HG03442 (cell line): ENCODE measurements around the gene PNPO.
"Not testable (repeated sequence)": the region's sequence is repeated elsewhere in the genome, so short reads cannot be mapped to it uniquely, and the experiment has no call there.

Experiments
- ATAC-seq: cut with Tn5 transposase; IDR thresholded peaks from one replicate; pipeline ENCODE4 v1.9.1; 2021; ENCODE audit warnings: mild to moderate bottlenecking, moderate library complexity; ENCODE audit not compliant: unreplicated experiment

Gene PNPO

DNA sequence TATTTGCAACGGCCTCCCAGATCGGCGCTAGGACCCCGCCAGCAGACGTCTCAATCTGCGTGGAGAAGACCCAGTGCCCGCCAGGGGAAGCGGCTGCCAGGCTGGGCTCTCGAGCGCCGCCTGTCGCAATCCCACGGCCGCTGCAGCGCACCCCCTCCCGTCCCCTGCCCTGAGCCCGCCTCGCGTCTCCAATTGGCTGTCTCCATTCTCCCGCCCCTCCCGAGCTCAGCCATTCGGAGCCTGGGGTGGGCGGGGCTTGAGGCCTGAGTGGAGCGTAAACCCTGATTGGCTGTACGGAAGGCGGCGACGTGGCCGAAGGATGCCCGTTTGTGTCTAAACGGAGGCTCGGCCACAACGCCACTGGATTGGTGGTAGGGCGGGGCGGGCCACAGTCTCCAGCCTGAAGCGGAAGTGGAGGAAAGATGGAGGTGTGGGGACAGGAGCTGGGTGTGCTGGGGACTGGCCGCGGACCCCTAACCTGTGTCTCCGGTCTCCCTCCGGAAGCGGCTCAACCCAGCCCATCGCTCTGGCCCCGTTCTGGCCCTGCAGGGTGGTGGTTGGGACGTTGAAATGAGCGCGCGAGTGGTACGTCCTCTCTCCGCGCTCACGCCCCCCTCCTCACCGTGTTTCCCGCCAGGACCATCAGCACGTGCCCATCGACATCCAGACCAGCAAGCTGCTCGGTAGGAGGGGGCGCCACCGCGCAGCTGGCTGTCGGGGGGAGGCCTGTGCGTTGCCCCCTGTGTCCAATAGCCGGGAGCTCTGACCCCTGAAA is 29.5 kb downstream of the PNPO start, which contains the start of gene CDK5RAP3:
Gene CDK5RAP3 (plus strand): TSS at position 389 of the 775 bp plus-strand sequence. CDS start 34 bp downstream, at position 423.
- ATAC-seq: peak; percentile 95

DNA sequence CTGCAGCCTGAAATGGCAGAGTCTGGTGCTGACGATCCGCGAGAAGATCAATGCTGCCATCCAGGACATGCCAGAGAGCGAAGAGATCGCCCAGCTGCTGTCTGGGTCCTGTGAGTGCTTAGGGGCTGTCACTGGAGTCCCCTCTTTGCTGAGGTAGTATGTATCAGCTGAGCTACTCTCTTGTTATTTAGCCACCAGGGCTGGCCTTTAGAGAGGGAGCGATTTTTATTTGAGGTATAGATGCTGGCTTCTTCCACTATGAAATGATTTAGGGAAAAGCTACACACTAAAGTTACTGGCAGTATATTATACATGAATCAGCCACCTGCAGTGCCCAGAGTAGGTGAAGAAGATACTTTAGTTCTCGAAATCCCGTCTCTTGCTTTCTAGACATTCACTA is 32.2 kb downstream of the PNPO start:
- no peak for ATAC-seq

DNA sequence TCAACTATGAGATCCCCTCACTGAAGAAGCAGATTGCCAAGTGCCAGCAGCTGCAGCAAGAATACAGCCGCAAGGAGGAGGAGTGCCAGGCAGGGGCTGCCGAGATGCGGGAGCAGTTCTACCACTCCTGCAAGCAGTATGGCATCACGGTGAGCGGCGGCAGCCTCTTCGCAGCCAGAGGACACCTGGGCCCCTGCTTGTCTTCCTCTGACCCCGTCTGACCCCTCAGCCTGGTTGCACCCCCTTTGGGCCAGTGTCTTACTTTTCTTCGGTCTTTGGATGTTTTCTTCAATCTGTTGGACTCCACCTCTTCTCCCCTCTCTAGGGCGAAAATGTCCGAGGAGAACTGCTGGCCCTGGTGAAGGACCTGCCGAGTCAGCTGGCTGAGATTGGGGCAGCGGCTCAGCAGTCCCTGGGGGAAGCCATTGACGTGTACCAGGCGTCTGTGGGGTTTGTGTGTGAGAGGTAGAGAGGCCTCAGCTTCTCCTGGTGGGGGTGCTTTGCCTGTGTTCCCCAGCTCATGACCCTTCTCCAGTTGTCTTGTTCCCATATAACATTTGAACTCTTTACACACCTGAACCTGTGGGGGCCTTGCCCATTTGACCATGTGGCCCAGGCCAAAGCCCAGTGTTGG is 33.9 kb downstream of the PNPO start:
- no peak for ATAC-seq

DNA sequence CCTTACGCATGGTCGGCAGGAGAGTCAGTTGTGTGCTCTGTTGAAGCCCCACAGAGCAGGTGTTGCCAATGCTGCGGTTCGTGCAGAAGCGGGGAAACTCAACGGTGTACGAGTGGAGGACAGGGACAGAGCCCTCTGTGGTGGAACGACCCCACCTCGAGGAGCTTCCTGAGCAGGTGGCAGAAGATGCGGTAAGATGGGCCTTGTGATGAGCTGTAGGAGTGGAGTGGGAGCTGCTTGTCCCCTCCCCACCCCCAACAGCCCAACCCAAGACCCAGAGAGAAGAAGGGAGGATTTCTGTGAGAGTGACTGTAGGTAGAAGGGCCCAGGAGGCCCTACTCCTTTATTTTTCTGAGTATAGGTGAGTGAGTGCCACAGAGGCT is 34.4 kb downstream of the PNPO start:
- no peak for ATAC-seq

DNA sequence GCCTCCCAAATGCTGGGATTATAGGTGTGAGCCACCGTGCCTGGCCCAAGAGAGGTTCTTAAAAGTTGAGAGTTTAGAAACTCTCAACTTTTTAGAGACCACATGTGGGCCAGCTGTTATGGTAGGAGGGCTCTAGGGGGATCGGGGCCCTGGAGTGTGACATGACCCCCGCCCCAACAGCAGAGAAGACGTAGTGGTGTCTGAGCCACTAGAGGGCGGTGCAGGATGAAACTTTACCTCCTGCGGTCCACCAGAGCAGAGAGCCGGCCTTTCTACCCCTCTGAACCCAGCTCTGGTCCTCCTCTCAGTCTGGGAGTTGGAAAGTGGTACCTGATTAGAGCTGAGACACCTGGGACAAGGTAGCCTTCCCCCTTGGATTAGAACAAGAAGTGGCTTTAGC is 37.0 kb downstream of the PNPO start:
- ATAC-seq: no peak

DNA sequence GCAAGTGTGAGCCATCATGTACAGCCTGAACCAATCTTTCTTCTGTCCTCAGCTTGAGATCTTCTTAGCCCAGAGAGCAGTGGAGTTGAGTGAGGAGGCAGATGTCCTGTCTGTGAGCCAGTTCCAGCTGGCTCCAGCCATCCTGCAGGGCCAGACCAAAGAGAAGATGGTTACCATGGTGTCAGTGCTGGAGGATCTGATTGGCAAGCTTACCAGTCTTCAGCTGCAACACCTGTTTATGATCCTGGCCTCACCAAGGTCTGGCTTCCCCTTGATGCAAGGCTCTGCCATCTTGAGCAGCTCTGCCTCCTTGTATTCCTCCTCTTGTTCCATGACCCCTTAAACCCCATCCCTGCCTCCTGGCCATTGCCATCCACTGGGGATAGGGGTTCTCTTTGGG is 39.2 kb downstream of the PNPO start:
- ATAC-seq: no peak

DNA sequence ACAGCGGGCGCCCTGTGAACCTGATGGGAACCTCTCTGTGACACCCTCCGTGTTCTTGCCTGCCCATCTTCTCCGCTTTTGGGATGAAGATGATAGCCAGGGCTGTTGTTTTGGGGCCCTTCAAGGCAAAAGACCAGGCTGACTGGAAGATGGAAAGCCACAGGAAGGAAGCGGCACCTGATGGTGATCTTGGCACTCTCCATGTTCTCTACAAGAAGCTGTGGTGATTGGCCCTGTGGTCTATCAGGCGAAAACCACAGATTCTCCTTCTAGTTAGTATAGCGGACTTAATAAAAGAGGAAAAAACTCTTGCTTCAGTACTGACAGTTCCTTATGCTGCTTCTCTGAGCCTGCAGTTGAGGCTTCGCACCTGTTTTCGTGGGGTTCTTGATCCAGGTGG is 40.1 kb downstream of the PNPO start:
- no peak for ATAC-seq

DNA sequence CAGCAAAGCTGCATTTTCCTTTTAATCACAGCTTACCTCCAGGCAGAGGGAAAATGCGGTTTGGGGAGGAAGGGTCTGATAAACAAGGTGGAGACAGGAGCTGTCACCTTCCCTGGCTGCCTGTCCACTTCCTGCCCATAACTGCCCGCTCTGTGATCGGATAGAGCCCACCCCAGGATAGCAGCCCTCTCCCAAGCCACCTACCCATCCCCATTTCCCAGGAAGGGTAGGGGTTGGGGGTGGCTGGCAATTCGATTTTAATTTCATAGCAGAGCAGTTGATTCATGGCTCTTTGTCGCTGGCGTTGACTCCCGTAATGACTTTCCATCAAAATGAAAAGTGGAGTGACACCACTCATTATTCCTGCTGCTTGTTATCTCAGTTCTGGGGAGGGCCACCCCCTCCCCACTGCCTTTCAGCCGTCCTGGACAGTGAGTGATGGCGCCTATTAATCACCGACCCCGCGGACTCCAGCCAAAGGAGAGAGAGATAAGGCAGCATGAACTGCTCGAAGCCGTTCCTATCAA is 40.8 kb downstream of the PNPO start:
- ATAC-seq: no peak

DNA sequence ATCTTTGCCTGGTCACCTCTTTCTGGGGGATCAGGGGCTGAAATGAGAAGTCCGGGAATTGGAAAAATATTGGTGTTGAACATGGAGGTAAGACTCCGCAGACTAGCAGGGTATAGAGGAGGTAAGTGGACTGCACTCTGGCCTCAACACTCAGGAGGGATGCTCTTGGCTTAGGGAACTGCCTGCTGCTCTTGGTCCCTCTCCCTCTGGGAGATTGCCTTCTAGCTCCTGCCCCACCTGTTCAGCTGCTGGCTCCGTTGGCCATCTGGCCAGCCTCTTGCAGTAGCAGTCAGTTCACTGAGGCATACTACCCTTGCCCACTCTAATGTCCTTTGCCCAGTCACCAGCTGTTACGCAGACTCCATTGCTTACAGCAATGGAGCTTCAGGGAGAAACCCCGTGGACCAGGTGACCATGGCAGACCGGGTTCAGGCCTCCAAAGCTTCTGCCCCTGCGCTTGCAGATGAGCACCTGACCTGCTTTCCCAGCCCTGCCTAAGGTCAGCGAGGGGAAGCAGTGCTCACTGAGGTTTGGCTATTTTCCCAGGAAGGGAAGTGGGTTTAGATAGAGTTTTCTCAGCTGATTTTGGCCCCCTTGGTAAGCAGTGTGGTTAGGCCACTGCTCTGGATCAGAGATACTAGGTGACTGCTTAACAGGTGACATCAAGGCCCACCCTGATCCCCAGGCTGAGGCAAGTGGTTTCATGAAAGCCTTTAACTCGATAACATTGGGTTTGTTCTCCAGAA is 41.4 kb downstream of the PNPO start:
- no peak for ATAC-seq

DNA sequence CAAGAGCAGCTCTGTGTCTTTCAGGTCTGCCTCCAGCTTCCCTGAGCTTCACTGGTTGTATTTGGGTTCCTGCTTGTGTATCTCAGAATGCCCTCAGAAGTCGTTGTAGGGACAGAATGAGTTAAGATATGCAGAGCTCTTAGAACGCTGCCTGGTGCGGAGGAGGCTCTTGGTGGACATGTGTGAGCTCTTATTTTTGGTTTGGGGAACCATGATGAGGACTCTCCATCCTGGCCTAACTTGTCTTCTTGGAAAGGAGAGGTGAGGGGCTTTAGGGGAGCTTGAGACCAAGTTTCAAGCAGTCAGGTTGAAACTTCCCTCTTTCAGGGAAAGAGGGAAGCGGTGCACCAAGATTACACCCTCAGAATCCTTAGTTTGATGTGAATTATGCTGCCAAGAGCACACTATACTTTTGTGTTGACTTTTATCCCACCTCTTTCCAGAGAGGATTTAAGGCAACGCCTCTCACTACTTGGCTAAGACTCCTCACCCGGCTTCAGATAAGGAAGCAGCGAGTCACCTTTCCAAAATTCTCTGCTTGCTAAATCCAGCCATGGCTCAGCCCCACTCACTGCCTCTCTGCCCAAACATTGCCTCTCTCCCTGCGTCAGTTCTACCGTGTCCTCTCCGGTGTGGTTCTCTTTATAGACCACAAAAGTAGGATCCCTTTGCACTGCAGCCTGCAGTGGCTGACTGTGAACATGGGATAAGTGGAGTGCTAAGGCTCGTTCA is 42.3 kb downstream of the PNPO start:
- ATAC-seq: no peak

DNA sequence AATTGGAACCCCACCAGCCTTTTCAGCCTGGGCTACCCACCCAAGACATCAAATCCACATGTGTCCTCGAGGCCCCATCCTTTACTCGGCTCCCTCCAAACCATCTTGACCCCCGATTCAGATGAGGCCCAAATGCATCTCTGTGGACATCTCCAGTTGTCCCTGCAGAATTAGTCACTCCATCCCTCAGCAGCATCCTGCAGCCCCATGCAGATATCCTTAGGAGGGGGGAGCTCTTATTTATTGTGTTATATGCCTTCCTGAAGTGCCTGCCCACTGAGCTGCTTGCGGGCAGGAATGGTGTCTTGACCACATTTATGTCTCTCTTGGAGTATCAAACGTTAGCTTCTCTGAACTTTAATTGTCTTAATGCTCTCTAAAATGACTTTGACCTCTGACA is 45.1 kb downstream of the PNPO start:
- no peak for ATAC-seq

DNA sequence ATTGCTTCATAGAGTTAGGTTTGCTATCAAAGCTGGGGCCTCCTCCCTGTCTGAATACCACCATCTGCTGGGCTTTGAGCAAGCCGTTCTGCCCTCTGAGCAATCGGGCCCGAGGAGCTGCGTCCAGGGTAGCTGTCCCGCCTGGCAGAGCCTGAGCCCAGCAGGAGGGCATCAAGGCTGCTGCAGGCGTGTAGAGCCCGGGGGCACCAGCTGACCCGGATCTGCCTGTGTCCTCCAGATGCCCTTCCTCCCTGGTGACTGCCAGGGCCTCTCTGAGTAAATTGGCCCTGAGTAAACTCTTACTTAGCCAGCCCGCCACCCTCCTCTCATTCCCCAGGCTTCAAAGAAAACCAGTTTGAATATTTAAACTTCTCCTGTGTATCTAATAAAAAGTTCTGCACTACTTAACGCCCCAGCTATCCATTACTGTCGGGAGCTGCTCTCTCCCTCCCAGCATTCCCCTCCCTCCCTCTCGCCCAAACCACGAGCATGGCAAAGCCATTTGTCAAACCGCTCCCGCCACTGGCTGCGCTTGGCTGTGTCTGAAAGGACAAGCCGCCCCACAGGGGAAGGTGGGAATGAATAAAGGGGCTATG is 46.0 kb downstream of the PNPO start:
- ATAC-seq: no peak

DNA sequence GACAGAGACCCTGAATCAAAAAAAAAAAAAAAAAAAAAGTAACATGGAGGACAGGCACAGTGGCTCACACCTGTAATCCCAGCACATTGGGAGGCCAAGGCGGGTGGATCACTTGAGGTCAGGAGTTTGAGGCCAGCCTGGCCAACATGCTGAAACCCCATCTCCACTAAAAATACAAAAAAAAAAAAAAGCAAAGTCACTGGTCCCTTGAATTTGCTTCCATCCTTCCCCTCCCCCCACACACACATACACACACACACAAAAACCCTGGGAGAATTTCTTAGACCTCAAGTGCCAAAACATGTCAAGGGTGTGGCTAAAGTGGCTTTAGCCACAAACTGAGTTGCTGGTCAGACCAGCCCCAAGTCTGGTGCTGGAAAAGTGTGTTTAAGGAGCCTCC is 47.1 kb downstream of the PNPO start:
- ATAC-seq: not testable (repeated sequence)

DNA sequence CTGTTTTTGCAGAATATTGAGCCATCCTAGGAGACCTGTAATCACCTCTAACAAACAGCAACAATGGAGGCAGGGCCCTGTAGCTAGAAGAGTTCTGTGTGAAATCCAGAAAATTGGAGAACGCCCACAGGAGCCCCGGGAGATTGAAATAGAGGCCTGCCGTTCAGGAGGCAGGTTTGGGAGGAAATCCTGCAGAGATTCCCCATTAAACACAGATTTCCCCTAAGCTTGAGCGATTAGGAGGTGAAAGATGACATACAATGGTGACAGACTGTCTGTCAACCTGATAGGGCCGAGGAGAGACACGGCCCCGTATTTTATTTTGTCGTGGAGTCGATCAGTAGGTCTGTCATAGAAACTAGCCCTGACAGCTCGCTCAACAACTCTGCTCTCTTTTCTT is 47.8 kb downstream of the PNPO start:
- no peak for ATAC-seq

DNA sequence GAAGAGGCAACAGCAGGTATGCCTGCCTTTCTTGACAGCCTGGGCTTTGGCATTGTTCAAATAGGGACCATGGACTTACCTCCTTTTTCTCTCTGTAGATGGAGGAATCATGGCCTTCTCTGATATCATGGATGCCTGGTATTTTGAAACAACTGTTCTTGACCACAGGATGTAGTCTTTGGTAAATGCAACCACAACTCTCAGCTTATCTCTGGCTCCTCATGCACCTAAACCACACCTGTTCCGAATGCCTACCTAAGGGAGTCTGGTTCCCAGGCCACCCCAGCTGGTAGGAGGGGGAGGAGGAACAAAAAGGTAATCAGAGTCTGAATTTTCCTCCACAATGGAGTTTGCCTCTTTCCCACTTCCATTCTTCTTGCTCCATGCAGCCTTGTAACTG is 48.3 kb downstream of the PNPO start:
- ATAC-seq: no peak

DNA sequence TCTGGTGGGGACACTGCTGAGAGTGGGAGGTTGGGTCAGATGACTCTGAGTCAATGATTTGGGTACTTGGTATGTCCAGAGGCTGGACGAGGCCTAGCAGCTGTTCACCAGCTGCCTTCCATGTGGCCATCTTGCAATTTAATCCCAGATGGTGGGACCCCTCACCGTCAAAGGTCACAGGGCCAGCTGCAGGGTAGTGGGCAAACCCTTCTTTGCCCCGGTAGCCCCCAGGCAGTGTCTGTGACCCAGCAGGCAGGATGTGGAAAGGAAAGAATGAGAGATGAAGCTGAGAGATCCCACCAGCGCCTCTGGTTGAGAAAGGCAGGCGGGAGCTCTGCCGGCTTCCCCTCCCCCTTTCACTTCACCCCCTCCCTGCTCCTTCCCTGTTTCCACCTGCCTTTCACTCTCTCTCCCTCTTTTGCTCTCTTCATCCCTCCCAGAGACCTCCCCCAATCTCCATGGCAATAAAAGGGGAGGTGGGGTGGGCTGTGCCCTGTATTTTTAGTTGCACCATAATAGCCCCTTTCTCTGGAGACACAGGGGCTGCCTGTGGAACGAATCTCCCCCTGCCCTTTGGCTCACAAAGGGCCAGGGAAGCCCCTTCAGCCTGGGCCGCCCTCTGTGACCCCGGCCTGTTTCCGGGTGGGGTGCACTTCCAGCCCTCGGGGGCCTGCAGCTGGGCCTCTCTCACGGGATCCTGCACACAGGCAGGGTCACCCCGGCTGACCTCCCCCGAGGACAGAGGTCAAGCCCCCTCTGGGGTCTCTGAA is 49.8 kb downstream of the PNPO start:
- no peak for ATAC-seq

DNA sequence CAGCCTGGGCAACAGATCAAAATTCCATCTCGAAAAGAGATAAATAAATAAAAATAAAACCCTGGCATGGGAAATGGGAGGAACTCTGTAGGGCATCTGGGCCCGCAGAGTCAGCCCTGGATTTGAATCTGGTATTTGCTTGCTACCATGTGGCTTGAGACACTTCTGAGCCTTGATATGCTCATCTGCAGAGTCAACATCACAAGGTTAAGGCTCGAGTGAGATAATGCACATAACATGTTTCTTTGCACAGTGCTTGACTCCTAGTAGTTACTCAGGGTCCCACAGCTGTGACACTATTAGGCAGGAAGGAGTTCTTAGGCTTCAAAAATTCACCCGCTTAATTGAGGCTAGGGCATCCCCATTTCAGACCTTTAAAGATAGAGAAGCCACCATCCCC is 50.8 kb downstream of the PNPO start:
- no peak for ATAC-seq

DNA sequence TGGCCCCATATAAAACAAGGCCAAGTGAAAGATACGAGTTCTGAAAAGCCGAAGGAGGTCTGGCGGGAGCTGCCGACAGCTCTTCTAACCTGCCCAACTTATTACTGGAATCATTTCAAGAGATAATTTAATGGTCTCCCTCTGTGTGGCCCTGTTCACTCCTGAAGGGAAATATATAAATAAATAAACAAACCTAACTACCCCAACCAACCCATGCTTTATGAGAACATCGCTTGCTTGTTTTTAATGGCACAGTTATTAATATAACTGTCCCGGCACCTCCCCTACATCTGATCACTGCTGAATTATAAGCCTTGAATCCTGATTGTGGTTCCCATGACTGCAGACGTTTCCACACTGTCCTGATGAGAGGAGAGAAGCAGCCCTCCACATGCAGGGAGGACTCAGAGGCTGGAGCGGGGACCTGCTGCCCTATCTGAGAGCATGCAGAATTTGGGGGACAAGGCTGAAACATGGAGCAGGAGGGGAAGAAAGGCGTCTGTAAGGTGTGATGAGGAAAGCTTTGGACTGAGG is 51.7 kb downstream of the PNPO start:
- ATAC-seq: no peak

DNA sequence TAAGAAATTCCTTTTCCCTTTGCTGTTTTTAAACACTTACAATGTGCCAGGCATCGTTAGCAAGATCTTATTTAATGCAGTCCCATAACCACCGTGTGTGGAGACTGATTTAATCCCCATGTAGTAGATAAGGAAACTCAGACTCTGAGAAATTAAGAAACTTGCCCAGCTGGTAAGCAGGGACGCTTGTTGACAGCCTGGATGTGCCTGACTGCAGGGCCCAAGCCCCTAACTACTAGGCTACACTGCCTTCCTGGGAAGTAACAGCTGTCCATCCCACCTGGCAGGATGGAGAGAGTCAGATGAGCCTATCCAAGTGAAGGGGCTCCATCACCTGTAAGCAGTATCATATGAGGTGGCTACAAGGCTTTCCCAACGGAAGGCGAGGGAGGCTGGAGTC is 52.6 kb downstream of the PNPO start:
- no peak for ATAC-seq

DNA sequence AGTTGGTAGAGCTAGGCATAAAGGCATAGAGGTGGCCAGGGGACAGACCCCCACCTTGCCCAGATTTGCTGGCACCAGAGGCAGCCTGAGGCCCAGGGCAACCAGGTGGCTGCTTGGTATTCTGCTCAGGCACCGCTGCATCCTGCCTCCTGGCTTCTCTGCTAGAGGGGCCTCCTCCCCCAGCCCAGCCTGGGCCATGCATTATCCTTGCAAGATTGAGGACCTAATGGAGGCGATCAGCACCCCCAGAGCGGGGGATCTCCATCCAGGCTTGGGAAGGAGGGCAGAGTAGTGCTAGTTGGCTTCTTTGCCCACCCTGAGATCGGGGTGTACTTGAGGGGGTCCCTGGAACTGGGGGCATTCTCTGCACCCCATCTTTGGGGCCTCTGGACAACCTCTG is 53.4 kb downstream of the PNPO start:
- ATAC-seq: no peak
